Activated B cell treated with CpG ODN at 0.5 μM for 24 hours (primary cell): ENCODE results near the gene POLDIP2. TPM values are rescaled to one million over a fixed set of nuclear protein-coding genes. Genes with fewer than 3 reads are reported as not detected.
"Not testable (repeated sequence)": the region's sequence is repeated elsewhere in the genome, so short reads cannot be mapped to it uniquely, and the experiment has no call there.

Experiments
- ATAC-seq: fragments of 200-7000 bp; cut with Tn5 transposase; one replicate; pipeline ENCODE4 v1.10.0; 2021; ENCODE audit warnings: low read depth, mild to moderate bottlenecking, moderate library complexity
- CTCF ChIA-PET: fragments of 350-600 bp; sonication (Branson Sonifier 250); formaldehyde crosslinking; loops from one replicate; lab custom pipeline; 2021; ENCODE audit warnings: antibody characterized with exemption; lab: Charles Lee
- POLR2A ChIA-PET: fragments of 350-600 bp; sonication (Branson Sonifier 250); formaldehyde crosslinking; loops from one replicate; lab custom pipeline; 2021; ENCODE audit warnings: antibody characterized with exemption; lab: Charles Lee
- DNase-seq: peaks from one replicate; pipeline ENCODE4 v3.0.0; 2022
- H3K27ac Mint-ChIP-seq: one replicate; pipeline ENCODE4 v1.8.0; 2020; ENCODE audit warnings: mixed read lengths
- H3K27me3 Mint-ChIP-seq: one replicate; pipeline ENCODE4 v1.8.0; 2021; ENCODE audit warnings: mixed read lengths
- H3K36me3 Mint-ChIP-seq: one replicate; pipeline ENCODE4 v1.8.0; 2021; ENCODE audit warnings: low read depth, mixed read lengths
- H3K4me1 Mint-ChIP-seq: one replicate; pipeline ENCODE4 v1.8.0; 2021; ENCODE audit warnings: mixed read lengths
- H3K4me3 Mint-ChIP-seq: one replicate; pipeline ENCODE4 v1.8.0; 2020; ENCODE audit warnings: mild to moderate bottlenecking, mixed read lengths
- H3K9me3 Mint-ChIP-seq: one replicate; pipeline ENCODE4 v1.8.0; 2020; ENCODE audit warnings: mixed read lengths
- intact Hi-C: fragments of 100-400 bp; cut with micrococcal nuclease; formaldehyde crosslinking; loops from one replicate; pipeline ENCODE4 v1.15.1; 2024
- total RNA-seq: library from RNA; stranded (reverse); gene quantifications from 2 replicates; pipeline ENCODE4 v1.2.3, GENCODE V29; 2022
- TF ChIP-seq, protein P1 (sequence below): fragments of 200-600 bp; IDR thresholded peaks from one replicate; pipeline ENCODE4 v1.8.0; 2022; ENCODE audit warnings: antibody characterized with exemption, mild to moderate bottlenecking

Gene POLDIP2
- total RNA-seq, 1 donor from 2014 or later, result 60.5 TPM

DNA sequence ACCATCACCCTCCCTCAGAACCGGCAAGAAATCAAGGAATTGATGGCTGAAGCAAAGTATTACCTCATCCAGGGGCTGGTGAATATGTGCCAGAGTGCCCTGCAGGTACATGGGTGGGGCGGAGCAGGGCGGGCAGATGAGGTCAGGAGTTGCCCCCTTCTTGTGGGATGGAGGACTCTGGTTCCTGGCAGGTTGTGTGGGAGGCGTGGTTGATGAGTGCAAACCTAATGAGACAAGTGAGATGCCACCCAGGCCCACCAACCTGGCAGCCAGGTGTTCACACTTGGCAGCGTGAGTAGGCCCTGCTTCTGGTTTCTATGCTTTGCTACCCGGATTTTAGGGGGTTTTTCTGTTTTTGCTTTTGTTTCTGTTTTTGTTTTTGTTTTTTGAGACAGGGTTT, 17.0 kb downstream of the POLDIP2 start:
- peaks cover 53% of the 10 kb centered on the region for H3K36me3 Mint-ChIP-seq
- ATAC-seq, result no peak
- H3K27ac Mint-ChIP-seq, result no peak overlapping the region
- POLR2A ChIA-PET, result no interaction called here
- no peaks in the 10 kb centered on the region for H3K9me3 Mint-ChIP-seq
- H3K4me1 Mint-ChIP-seq, result peaks cover 23% of the 10 kb centered on the region
- H3K27me3 Mint-ChIP-seq, result no peaks in the 10 kb centered on the region
- DNase-seq, result no peak
- TF ChIP-seq, protein P1, sequence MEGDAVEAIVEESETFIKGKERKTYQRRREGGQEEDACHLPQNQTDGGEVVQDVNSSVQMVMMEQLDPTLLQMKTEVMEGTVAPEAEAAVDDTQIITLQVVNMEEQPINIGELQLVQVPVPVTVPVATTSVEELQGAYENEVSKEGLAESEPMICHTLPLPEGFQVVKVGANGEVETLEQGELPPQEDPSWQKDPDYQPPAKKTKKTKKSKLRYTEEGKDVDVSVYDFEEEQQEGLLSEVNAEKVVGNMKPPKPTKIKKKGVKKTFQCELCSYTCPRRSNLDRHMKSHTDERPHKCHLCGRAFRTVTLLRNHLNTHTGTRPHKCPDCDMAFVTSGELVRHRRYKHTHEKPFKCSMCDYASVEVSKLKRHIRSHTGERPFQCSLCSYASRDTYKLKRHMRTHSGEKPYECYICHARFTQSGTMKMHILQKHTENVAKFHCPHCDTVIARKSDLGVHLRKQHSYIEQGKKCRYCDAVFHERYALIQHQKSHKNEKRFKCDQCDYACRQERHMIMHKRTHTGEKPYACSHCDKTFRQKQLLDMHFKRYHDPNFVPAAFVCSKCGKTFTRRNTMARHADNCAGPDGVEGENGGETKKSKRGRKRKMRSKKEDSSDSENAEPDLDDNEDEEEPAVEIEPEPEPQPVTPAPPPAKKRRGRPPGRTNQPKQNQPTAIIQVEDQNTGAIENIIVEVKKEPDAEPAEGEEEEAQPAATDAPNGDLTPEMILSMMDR, result no peak
- H3K4me3 Mint-ChIP-seq, result no peak overlapping the region
- CTCF ChIA-PET, result no interaction called here
- intact Hi-C loops, result no loop called here

DNA sequence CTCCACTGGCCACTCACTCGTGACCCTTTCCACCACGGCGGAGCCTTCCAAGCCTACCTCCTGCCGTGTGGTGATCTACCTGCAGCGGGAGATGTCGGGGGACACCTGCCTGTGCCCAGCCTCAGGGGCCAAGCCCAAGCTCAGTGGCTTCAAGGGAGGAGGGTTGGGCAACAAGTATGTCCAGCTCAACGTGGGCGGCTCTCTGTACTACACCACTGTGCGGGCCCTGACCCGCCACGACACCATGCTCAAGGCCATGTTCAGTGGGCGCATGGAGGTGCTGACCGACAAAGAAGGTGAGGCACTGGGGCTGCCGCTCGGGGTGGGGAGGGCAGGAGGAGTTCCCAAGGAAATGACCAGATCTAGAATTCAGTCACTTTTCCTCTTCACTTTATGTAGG, 17.9 kb downstream of the POLDIP2 start:
- ChIA-PET CTCF (no interaction called here), POLR2A (interaction anchor here (0.6 kb wide), 1 partner anchor 42 kb away, joined by 5 read pairs; no protein-coding TSS in a partner anchor)
- Mint-ChIP-seq H3K4me3 (no peak overlapping the region), H3K9me3 (no peaks in the 10 kb centered on the region), H3K27ac (no peak overlapping the region), H3K4me1 (peaks cover 30% of the 10 kb centered on the region), H3K27me3 (no peaks in the 10 kb centered on the region), H3K36me3 (peaks cover 48% of the 10 kb centered on the region)
- no peak for DNase-seq
- no peak for ATAC-seq
- intact Hi-C loops, result no loop called here
- TF ChIP-seq, protein P1, result no peak

DNA sequence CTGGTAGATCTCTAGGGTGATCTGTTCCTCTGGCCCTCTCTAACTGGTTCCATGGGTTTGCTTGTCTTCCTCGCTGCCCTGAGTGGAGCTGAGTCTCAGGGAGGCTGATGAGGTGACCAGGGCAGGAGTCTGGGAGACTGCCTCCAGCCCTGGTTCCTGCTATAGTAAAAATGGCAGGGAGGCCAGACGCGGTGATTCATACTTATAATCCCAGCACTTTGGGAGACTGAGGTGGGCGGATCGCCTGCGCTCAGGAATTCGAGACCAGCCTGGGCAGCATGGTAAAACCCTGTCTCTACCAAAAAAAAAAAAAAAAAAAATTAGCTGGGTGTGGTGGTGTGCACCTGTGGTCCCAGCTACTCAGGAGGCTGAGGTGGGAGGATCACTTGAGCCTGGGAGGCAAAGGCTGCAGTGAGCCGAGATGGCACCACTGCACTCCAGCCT, 18.5 kb downstream of the POLDIP2 start:
- ATAC-seq, intact Hi-C loops, H3K27me3 Mint-ChIP-seq, H3K27ac Mint-ChIP-seq, H3K4me3 Mint-ChIP-seq, H3K9me3 Mint-ChIP-seq, POLR2A ChIA-PET, DNase-seq, CTCF ChIA-PET: not testable (repeated sequence)
- Mint-ChIP-seq H3K36me3 (peaks cover 41% of the 10 kb centered on the region), H3K4me1 (peaks cover 36% of the 10 kb centered on the region)

GRCh38 chr17:28338056-28338768, 19.1 kb downstream of the POLDIP2 start:
- no peak overlapping the region for H3K27ac Mint-ChIP-seq
- ATAC-seq (no peak), DNase-seq (no peak)
- intact Hi-C loops, result no loop called here
- H3K9me3 Mint-ChIP-seq, result no peaks in the 10 kb centered on the region
- ChIA-PET POLR2A (interaction anchor here (0.8 kb wide), 1 partner anchor 19 kb away, joined by 3 read pairs; the partner anchor contains the start of gene POLDIP2), CTCF (no interaction called here)
- peaks cover 37% of the 10 kb centered on the region for H3K4me1 Mint-ChIP-seq
- TF ChIP-seq, protein P1, result no peak
- peaks cover 38% of the 10 kb centered on the region for H3K36me3 Mint-ChIP-seq
- H3K4me3 Mint-ChIP-seq, result no peak overlapping the region
- H3K27me3 Mint-ChIP-seq, result no peaks in the 10 kb centered on the region

GRCh38 chr17:28335959-28336871, 21.1 kb downstream of the POLDIP2 start:
- Mint-ChIP-seq H3K4me3 (peak overlapping the region; percentile 96), H3K27me3 (no peaks in the 10 kb centered on the region), H3K27ac (peak overlapping the region; percentile 89), H3K36me3 (peaks cover 32% of the 10 kb centered on the region), H3K9me3 (no peaks in the 10 kb centered on the region), H3K4me1 (peaks cover 37% of the 10 kb centered on the region)
- ChIA-PET CTCF (interaction anchor here (1.4 to 1.5 kb wide), 2 partner anchors 80 to 531 kb away, joined by 5 to 8 read pairs; no protein-coding TSS in a partner anchor), POLR2A (interaction anchor here (0.6 to 4.3 kb wide), 19 partner anchors 9 to 1668 kb away, joined by 3 to 110 read pairs (median 3); partner anchors contain the start of genes ALDOC, BLTP2, POLDIP2 and RPL23A)
- intact Hi-C loops, result loop anchor here (1.0 to 2.0 kb wide), 8 partner anchors 17 to 530 kb away; partner anchors contain the start of genes LYRM9, POLDIP2, SARM1 and SLC46A1
- ATAC-seq, result no peak
- DNase-seq, result no peak
- TF ChIP-seq, protein P1, result no peak
